ENCODE data around the gene NOXA1.
"Not testable (repeated sequence)": the region's sequence is repeated elsewhere in the genome, so short reads cannot be mapped to it uniquely, and the experiment has no call there.

The NOXA1 gene, protein sequence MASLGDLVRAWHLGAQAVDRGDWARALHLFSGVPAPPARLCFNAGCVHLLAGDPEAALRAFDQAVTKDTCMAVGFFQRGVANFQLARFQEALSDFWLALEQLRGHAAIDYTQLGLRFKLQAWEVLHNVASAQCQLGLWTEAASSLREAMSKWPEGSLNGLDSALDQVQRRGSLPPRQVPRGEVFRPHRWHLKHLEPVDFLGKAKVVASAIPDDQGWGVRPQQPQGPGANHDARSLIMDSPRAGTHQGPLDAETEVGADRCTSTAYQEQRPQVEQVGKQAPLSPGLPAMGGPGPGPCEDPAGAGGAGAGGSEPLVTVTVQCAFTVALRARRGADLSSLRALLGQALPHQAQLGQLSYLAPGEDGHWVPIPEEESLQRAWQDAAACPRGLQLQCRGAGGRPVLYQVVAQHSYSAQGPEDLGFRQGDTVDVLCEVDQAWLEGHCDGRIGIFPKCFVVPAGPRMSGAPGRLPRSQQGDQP

GRCh38 chr9:137422604-137423513 lies at the start of gene NOXA1, which contains the start of gene EXD3:
NOXA1 (plus strand) TSS chr9:137423393; CDS start chr9:137423530, 137 bp downstream.
EXD3 (minus strand) TSS chr9:137423162; CDS start chr9:137395357, 27,805 bp downstream.
- DNase-seq (ENCODE audit: low spot score), result peak; percentile 92

DNA sequence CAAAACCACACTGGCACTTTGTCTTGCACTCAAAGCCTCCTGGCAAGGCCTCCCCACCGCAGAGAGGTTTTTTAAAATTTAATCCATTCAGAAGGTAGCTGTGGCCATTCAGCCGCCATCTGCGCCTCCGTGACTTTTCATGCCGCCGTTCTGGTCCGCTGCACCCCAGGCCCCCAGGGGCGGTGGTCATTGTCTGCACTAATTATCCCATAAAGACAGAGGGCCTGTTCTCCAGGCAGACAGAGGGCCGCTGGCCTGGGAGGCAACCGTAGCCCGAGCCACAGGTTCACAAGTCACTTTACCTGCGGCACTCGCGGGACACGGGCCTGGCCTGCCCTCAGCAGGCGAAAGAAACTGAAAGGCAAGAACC lies 49.6 kb upstream of the NOXA1 start:
- DNase-seq (ENCODE audit: low spot score), result no peak

- no peak for DNase-seq (ENCODE audit: low spot score)
Measured at GRCh38 chr9:137374131-137374845, 48.9 kb upstream of the NOXA1 start.

GRCh38 chr9:137375321-137376058 lies 47.7 kb upstream of the NOXA1 start:
- no peak for DNase-seq (ENCODE audit: low spot score)

DNA sequence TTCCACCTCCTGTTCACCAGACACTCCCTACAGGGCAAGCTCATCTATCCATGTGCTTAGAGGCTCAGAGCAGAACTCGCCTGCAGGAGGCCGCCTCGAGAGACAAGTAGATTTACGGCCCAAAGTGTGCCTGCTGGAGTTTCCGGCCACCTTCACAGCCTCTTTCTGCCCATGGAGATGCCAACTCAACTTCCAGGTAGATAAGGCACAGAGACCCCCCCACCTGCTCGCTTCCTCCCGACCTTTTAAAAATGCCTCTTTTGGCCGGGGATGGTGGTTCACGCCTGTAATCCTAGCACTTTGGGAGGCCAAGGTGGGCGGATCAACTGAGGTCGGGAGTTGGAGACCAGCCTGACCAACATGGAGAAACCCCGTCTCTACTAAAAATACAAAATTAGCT lies 46.8 kb upstream of the NOXA1 start:
- no peak for DNase-seq (ENCODE audit: low spot score)

- not testable (repeated sequence) for DNase-seq (ENCODE audit: low spot score)
Measured at GRCh38 chr9:137378688-137379410, 44.3 kb upstream of the NOXA1 start.

GRCh38 chr9:137379761-137380161 lies 43.4 kb upstream of the NOXA1 start:
- no peak for DNase-seq (ENCODE audit: low spot score)

DNA sequence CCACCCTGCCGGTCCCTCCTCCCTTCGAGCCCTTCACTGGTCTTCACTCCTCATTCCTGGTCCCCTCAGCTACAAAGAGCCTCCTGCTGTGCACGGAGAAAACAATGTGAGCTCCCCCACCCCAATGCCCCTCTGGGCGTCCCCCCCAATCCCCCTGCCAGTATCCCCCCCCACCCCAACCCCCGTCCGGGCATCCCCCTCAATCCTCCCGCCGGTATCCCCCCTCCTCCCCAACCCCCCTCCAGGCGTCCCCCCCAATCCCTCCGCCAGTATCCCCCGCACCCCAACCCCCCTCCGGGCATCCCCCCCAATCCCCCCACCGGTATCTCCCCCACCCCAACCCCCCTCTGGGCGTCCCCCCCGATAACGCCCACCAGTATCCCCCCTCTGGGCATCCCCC lies 43.0 kb upstream of the NOXA1 start:
- no peak for DNase-seq (ENCODE audit: low spot score)

DNA sequence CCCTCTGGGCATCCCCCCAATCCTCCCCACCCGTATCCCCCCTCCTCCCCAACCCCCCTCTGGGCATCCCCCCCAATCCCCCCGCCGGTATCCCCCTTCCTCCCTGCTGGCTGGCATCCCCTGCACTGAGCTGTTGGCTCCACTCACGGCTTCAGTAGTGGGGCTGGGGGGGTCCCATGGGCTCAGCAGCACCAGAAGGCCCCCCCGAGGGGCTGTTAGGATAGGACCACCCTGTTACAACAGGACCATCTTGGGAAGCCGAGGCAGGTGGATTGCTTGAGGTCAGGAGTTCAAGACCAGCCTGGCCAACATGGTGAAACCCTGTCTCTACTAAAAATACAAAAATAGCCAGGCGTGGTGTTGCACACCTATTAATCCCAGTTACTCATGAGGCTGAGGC lies 42.6 kb upstream of the NOXA1 start:
- no peak for DNase-seq (ENCODE audit: low spot score)

- no peak for DNase-seq (ENCODE audit: low spot score)
Measured at GRCh38 chr9:137381501-137382443, 41.4 kb upstream of the NOXA1 start.

DNA sequence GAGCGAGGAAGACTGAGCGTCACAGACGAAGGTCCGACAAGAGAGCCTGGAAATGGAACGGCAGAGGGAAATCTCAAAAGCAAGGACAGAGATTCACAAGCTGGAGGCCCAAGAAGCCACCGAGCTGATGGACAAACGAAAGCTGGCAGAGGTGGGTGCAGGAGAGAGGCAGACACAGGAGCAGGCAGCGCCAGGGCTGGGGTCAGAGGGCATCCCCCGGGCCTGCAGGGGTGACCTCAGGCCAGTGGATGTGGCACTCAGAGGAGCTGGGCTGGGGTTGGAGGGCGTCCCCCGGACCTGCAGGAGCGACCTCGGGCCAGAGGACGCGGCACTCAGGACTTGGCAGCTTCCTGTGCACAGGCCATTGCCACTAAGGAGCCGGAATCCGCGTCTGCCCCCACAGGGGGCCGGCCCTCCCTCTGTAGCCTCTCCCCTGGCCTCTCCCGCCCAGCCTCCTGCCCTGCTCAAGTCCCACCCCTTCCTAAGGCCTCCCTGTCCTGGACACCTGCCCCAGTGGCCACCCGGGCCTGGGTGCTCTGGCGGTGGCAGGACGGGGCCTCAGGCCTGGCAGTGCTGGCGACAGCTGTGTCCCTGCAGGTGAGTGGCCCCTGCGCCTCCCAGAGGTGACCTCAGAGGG lies 40.6 kb upstream of the NOXA1 start:
- DNase-seq (ENCODE audit: low spot score), result no peak

DNA sequence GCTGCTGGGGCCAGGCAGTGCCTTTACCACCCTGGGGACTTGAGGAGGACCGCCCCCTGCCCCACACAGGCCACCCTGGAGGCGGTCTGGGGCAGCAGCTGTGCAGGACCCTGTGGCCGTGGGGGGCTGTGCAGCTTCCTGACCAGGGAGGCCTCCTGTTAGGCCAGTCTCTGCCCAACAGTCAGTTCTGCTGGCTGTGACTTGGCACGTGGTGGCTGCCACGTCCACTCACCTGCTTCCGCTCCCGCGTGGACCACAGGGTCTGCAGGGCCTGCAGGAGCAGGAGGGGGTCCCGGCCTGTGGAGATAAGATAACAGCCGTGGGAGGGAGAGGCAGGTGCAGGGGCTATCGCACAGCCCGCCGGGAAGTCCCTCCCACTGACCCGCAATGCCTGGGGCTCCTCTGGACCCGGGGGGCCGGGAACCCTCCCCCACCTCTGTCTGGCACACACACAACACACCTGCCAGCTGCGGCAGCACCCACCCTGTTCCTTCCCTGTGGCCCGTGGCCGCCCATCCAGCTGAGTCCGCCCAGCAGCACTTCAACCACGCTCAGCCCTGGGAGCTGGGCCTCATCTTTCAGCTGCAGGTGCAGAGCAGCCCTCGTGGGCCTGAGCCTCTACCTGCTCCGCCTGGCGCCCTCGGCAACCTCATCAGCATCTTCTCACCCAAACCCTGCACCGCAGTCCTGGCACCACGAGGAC lies 40.0 kb upstream of the NOXA1 start:
- no peak for DNase-seq (ENCODE audit: low spot score)

GRCh38 chr9:137383784-137384756 lies 39.1 kb upstream of the NOXA1 start:
- no peak for DNase-seq (ENCODE audit: low spot score)

- DNase-seq (ENCODE audit: low spot score), result no peak
Measured at GRCh38 chr9:137385061-137385655, 38.0 kb upstream of the NOXA1 start.

GRCh38 chr9:137386507-137387113 lies 36.6 kb upstream of the NOXA1 start:
- DNase-seq (ENCODE audit: low spot score), result not testable (repeated sequence)
